Measurements from ENCODE around the gene CHCHD6.

The CHCHD6 gene

DNA sequence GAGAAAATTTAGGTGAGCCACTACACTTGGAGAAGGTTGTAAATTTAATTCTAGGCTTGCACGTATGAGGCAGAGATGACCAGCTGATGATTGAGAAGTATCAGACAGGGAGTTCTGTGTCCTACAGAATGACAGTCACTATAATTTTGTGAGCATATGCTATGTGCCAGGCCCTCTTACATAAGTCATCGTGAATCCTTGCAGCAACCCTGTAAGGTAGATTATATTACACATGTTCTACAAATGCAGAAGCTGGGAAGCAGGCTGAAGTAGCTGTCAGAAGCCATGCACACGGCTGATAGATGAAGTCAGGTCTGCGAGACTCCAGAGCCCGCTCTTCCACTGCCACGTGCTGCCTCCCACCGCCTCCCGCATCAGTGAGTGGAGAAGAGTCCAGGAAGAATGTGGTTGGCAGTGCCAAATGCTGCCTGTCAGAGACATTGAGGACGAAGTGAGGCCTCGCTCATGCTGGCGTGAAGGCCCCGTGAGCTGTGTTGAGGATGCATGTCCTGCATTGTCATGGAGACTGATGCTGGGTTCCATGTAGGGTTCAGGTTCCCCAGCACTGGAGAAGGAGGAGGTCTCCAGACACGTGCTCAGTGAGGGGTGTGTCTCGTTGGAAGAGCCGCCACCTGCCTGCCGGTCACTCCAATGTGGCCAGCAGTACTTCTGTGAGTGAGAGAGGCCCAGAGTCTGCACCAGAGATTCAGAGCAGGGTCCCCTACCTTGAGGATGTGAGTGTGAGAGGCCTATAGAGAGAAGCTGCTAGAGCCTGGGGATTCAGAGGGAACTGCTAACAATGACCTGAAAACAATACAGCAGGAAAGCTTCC lies 155.6 kb downstream of the CHCHD6 start:
- DNase-seq (ENCODE audit: low read depth, low spot score): no peak

DNA sequence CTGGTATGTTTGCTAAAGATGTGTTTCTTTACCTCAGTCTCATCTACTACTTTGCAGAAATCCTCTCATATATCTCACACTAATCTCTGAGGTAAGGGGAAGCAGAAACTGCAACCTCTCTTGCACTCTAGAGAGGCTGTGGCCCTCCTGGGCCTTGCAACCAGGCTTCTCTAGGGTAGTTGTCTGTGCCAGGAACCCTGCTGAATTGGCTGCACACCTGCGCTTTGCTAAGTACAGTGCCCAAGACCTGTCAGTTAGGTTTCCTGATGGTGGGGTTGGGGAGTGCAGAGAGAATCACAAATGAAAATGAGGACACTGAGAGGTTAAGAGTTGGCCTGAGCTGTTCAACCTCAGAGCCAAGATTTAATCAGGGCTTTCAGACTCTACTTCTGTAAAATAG lies 161.7 kb downstream of the CHCHD6 start:
- DNase-seq (ENCODE audit: low read depth, low spot score): no peak

DNA sequence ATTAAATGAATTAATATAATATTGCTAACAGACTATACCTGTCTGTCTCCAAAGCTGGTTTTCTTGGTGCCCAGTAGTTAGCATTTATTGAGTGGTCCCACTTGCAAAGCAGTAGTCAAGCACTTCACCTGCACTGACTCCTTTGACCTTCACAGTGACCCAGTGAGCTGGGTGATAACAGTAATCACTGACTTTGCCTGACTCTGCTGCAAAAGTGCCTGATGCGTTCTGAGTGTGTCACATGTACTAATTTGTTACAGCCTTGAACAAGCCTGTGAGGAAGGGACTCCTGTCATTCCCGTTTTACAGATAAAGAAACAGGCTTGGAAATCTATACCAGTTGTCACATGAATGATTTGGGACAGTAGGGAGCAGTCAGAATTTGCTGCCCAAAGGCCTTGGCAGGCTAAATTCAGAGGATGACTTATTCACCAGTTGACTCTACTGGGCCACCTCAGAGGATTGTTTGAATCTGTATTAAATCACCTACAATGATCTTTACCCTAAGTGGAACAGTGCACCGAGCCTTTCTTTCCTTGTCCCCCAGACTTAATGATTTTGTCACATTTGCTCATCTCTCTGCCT lies 162.2 kb downstream of the CHCHD6 start:
- no peak for DNase-seq (ENCODE audit: low read depth, low spot score)

DNA sequence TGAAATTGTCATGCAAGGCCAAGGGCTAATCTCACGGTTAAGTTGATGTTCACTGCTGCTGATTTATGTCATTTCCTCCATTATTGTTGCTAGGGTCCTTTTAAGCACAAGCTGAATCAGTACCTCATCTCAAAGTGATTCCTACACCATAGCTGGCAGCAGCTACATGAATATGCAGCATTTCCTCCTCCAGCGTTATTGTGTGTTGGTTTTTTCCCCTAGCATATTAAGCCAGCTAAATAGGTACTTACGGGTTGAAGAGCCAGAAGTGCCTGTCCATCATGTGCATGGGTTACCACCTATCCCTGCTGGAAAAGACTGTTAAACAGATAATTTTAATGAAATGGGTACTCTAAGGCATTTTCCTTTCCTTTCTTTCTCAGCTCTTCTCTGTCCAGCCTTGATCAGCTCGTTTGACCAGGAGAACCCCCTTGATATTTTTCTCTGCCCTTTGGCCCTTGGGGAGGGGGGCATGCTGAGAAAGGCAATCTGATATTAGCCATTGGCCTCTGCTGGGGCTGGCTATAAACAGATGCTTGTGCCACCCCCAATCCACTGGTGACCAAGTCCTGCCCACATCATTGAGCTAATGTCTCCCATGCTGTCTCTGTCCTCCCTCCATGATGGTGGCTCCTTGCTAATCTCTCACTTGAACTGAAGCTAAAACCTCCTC lies 163.3 kb downstream of the CHCHD6 start:
- no peak for DNase-seq (ENCODE audit: low read depth, low spot score)

DNA sequence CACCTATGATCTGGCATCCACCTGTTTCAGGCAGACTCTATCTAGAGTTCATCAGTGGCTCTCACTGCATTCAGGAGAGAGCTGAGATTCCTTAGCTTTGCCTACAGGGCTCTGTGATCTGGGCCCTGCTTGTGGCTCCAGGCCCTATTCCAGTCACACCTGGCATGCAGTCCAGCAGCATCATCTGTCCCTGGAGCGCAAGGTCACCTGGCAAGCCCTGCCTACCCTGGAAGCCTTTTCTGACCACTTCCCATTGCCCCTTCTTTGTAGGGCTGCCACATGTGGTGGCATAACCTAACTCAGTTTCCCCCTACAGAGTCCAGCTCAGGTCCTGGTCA lies 163.8 kb downstream of the CHCHD6 start:
- no peak for DNase-seq (ENCODE audit: low read depth, low spot score)

DNA sequence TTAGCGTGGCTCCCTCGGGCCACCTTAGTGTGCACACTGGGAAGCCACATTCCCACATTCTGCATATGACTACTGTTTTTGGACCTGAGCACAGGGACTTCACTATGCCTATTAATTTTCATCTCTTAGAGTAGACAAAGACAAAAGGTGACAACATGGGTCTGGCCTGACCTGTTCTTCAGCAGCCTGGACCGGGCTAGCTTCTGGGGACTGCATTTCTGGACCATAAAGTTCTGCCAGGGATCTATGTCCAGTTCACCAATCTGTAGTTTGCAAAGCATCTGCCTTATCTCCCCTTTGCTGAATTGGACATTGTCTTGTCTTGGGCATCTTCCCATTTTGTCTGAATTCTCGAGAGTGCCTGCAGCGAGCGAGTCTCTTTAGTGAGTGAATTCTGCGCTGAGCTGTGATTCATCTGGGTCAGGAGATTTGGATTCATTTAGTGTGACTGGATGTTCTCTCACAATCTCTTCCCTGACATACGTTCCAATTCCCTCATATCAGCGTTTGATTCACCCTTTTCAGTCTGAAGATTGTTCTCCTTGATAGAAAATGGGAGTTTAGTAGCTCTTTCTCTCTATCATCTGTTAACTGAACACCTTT lies 166.7 kb downstream of the CHCHD6 start:
- no peak for DNase-seq (ENCODE audit: low read depth, low spot score)

DNA sequence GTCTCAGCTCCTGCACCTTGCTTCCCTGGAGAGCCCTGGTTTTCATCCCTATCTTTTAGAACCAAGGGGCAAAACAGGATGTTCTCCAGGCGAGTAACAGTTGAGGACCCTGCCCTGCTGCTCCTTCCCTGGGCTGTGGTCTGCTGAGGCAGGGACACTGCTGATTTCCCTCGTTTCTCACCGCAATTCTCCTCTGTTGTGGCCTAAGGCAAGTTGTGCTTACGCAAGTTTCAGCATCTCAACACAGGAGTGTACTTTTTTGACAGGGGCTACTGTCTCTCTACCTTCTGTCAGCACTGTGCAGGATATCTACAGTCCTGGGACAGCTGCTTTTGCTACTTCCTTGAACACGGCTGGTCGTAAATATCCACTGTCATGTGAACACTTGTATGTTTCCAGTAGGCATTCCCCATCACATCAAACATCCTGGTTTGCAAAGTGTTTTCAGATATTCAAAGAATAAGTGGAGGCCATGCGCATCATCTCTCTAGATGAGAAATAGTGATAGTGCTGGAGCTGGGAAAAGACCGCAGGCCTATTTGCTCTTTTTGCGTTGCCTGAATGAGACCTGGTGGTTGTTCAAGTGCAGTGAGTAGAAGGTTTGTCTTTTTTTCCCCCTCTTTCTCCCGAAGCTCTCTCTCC lies 168.8 kb downstream of the CHCHD6 start:
- DNase-seq (ENCODE audit: low read depth, low spot score): no peak

DNA sequence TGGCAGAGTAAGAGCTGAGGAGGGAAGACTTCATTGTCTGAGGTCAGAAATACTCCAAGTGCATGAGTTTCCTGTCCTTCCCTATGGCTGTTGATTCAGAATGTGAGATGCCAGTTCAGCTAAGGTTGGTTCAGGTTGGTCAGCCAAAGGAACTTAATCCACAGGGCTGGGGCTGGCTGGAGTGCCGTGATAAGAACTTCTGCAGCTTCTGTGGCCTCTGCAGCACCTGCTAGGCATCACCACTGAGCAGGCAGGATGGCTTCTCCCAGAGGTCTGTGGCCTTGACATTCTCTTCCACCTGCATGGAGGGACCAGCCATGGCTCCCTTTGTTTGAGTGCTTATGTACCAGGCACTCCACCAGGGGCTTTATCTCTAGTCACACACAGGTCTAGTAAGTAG lies 169.4 kb downstream of the CHCHD6 start:
- DNase-seq (ENCODE audit: low read depth, low spot score): no peak

DNA sequence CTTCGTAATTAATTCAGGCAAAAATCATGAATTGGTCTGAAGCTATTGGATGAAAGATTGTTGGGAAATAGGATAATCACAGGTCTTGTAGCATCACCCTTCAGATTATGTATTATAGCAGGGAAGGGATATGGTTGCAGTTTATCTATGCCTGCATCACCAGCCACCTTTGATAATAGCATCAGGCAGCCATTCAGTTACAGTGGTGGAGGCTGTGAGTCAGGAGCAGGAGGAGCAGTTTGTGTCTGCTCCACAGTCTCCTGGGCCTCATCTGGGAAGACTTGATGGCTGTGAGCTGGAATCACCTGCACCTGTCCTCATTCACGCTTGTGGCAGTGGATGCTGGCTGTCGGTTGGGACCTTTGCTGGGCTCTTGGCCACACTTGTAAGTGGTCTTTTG lies 174.6 kb downstream of the CHCHD6 start:
- DNase-seq (ENCODE audit: low read depth, low spot score): no peak

DNA sequence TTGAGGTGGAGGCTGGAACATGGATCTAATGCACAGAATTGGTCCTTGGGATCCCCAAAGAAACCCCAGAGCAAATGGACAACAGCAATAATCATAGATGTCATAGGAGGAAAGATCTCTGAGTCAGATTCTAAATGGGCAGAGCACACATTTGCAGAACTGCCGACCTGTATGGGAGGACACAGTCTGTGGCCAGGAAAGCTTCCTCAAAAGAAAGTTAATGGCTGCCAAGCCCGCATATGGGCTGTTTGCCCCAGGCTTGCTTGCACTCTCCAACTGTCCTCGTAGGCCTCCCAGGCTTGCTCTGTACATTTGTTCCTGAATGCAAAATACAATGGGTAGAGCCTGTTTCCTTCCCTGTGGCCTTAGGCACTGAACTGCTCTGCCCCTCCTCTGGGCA lies 176.9 kb downstream of the CHCHD6 start:
- DNase-seq (ENCODE audit: low read depth, low spot score): no peak

DNA sequence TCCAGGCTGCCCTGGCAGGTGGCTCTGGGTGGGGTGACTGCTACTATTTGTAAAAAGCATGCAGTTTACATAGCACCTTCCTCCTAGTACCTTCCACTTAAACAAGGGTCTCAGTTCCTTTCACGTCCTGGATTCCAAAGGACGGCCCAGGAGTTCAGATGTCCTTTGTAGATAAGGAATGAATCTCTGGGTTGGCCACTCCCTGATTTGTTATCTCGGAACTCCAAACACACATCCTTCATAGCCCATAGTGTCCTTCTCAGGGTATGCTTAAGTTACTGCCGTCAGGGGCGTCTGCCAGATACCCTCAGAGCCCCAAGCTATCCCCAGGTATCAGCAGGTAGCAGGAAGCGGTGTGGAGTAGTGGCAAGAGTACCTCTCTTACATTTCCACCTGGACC lies 177.8 kb downstream of the CHCHD6 start:
- DNase-seq (ENCODE audit: low read depth, low spot score): no peak

DNA sequence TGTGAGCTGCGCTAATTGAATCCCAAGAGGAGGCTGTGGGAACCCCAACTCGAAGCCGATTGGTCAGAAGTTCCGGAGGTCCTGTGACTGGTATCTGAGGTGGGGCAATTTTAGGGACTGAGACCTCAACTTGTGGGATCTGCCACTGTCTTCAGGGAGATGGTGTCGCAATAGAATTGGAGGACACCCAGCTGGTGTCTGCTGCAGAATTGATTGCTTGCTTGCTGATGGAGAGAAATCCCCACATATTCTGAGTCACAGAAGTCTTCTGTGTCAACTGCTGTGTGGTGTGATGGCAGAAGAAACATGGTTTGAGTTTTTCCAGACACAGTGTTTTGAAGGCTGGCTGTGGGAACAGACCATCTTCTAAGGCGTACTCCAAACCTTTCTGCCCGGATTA lies 179.2 kb downstream of the CHCHD6 start:
- DNase-seq (ENCODE audit: low read depth, low spot score): no peak

DNA sequence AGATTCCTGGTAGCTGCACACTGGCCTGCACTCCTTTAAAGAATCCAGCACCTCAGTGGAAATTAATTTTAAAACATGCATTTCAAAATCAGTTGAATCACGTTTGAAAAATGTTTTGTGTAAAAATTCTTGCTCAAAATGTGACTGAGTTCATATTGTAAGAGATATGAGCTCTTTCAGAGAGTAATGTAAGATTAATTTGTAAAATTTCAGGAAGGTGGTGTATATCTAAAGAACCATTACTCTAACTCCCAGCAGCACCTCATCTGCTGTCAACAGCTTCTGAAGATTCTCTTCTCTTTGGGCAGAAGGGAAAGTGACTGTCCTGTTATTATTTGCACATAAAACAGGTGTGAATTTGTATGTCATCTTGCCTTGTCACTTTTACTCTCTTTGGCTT lies 181.4 kb downstream of the CHCHD6 start:
- DNase-seq (ENCODE audit: low read depth, low spot score): no peak

DNA sequence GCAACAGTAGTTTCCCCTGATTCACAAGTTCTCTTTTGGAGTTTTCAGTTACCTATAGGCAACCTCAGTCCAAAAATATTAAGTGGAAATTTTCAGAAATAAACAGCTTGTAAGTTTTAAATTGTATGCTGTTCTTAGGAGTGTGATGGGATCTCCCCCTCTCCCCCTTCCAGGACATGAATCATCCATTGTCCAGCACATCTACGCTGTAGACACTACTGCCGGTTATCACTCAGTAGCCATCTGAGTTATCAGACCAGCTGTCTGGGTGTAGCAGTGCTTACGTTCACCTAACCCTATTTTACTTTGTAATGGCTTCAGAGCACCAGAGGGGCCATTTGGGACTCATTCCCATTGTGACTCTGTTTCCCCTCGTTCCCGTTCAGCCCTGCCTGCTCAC lies 182.2 kb downstream of the CHCHD6 start:
- no peak for DNase-seq (ENCODE audit: low read depth, low spot score)

DNA sequence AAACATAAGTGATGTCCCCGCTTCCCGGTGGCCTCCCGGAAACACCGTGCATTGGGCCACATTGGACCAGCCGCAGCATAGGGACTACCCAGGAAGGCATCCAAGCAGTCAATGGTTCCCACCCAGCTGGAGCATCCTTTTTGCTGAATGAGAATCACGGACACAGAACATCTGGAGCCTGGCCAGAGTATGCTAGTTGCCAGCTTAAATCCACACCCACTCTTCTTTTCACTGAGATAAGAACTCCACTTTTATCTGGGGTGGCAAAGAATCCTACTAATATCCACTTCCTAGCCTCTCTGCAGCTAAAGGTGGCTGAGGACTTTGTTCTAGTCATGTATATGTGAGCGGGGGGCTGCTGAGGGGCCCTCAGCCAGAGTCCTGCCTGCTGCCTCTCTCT lies 183.6 kb downstream of the CHCHD6 start:
- DNase-seq (ENCODE audit: low read depth, low spot score): no peak

DNA sequence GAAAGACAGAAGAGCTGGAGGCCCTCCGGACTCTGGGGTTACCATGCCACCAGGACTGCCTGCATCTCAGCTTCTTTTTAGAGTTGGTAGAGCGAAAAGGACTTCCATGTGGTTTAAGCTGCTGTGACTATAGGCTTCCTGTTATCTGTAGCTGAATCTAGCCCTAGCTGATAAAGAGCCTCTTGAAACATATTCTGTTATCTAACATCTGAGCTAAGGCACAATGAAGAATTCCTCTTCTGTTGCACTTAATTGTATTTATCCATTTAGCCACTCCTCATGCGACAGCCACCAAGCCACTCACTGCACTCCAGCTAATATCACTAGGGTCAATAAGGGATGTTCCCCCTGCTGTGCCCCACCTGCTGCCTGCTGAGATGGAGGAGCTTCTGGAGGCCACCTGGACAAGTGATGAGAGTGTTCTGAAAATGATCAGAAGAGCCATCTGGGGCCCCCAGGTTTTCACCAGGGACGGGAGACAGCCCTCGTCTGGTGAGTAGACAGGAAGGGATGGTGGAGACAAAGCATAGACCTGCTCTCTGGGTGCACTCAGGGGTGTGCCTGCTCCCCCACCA lies 184.2 kb downstream of the CHCHD6 start:
- DNase-seq (ENCODE audit: low read depth, low spot score): no peak

DNA sequence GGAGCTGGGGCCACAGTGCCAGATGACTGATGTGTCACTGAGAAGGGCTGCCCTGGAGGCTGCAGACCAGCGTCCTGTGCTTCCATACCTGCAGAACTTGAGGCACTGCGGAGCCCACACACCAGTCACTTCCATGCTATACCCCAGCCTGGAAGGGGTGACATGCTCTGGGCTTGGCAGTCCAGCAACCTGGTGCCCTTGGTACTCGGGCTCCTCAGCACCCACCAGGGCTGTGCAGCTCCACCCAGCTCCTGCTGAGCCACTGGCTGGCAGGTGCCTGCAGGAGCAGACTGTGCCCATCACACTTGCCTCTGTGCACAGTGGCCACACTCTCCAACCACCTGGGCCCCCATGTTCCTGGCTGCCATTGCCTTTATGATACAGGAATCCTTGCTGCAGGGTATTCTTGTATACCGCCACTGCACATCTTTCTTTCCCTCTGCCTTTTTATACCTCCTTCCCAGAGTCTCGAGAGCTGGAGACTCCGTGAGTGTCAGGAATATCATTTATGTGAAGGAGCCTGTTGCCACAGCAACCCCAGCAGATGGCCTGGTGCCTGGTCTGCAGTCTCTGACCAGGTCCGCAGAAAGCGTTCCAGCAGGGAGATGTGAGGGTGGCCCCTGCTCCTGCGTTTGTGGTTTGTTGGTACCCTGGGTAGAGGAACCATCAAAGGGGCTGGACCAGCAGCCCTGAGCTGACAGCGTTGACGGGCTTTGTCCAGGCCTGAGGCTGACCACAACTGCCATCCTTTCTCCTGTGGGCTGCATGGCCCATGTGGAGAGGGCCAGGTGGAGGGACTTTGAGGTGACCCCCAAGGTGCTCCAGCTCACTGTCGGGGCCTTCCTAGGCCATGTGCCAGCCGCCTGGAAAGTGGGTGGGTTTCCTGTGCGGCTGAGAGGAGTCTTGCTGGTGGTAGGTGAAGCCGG lies 185.5 kb downstream of the CHCHD6 start:
- DNase-seq (ENCODE audit: low read depth, low spot score): no peak

DNA sequence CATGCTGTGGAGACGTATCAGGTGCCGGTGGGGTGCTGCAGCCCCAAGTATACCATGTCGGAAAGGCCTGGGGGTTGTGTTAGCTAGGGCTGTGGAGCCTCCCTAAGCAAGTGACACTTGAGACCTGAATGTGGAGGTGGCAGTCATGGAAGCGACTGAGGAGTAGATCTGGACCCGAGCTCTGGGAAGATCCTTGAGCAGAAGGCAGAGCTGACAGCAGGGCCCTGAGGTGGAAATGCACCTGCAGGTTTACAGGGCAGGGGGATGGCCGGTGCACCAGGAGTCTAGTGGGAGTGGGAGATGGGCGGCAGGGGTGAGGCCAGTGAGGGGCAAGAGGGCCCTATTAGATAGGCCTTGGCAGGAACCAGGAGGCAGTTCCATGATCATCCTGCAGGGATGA lies 187.1 kb downstream of the CHCHD6 start:
- DNase-seq (ENCODE audit: low read depth, low spot score): no peak

DNA sequence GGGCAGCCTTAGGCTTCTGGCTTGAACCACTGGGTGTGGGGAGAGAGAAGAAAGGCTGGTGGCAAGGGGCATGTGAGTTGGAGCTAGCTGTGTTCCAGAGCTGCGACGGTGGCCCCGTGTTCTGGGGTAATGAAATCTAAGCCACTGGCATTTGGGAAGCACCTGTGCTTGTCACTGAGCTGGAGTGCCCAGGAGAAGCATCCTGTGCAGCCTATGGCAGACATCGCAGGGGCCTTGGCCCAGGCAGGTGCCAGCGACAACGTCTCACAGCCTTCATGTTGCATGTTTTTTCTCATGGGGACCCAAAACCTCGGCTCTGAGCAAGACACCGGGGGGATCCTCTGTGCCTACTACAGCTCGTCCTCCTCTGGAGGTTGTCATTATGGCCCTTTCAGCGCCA lies 187.8 kb downstream of the CHCHD6 start:
- DNase-seq (ENCODE audit: low read depth, low spot score): no peak

DNA sequence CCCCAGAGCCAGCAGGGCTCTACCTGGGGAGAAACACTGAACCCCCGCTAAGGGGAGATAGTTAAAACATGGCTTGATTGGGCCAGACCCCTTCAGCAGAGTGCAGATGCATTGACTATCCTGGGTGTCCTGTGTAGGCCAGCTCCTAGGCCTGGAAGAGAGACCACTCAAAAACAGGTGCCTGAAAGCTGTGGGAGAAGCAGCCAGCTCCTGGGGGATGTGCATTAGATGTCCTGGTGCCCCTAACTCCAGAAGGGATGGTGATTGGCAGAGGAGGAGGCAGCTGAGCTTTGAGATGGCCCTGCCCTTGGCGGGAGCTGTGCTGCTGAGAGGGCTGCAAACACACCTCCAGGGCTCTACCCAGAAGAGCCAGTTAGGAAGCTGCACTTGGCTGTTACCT lies 189.6 kb downstream of the CHCHD6 start:
- no peak for DNase-seq (ENCODE audit: low read depth, low spot score)

DNA sequence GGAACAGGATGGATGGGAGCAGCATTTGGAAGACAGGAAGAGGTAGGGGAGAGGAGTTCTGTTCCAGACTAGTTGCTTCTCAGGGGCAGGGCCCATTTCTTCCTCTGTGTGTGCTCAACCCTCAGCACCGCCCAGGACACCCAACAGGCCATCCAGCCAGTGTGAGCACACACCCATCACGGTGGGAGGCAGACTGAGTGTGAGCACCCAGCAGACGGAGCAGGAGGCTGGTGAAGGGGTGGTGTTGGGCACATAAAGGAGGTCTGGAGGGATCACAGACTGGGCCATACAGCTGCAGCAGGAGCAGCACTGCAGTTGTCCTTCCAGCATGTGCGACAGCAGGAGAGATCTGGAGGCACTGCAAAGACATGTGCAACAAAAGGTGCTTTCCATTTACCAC lies 190.4 kb downstream of the CHCHD6 start:
- DNase-seq (ENCODE audit: low read depth, low spot score): no peak
